ENCODE data around the gene GALM. TPM values are rescaled to one million over a fixed set of nuclear protein-coding genes. Genes with fewer than 3 reads are reported as not detected.

Gene GALM
- total and polyA plus RNA-seq, 9 donors = 9.8 to 38.7 (median 12.3) TPM

DNA sequence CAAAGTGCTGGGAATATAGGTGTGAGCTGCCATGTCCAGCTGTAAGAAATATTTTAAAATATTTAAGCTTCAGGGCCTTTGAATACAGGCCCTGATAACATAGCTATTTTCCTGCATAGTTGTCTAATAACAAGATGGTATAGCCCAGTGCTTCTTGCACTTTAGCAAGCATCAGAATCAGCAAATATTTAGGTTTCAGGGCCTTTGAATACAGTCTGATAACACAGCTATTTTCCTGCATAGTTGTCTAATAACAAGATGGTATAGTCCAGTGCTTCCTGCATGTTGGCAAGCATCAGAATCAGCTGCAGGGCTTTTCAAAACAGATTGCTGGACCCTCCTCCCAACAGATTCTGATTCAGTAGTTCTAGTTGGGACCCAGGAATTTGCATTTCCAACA, 117.7 kb downstream of the GALM start:
- TF ChIP-seq, protein P1, sequence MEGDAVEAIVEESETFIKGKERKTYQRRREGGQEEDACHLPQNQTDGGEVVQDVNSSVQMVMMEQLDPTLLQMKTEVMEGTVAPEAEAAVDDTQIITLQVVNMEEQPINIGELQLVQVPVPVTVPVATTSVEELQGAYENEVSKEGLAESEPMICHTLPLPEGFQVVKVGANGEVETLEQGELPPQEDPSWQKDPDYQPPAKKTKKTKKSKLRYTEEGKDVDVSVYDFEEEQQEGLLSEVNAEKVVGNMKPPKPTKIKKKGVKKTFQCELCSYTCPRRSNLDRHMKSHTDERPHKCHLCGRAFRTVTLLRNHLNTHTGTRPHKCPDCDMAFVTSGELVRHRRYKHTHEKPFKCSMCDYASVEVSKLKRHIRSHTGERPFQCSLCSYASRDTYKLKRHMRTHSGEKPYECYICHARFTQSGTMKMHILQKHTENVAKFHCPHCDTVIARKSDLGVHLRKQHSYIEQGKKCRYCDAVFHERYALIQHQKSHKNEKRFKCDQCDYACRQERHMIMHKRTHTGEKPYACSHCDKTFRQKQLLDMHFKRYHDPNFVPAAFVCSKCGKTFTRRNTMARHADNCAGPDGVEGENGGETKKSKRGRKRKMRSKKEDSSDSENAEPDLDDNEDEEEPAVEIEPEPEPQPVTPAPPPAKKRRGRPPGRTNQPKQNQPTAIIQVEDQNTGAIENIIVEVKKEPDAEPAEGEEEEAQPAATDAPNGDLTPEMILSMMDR (IDR thresholded peaks at IDR 0.05) = no peak
- no peak for TF ChIP-seq EP300 (IDR thresholded peaks at IDR 0.05)
- no peak for TF ChIP-seq POLR2A (IDR thresholded peaks at IDR 0.05)
- Histone ChIP-seq H3K9me3 (no peaks in the 10 kb centered on the region), H3K4me1 (ENCODE audit: insufficient read depth) (peaks cover 1% of the 10 kb centered on the region), H3K27ac (no peak overlapping the region), H3K27me3 (no peaks in the 10 kb centered on the region), H3K36me3 (no peaks in the 10 kb centered on the region), H3K4me3 (no peak overlapping the region)
- DNase-seq = no peak
- intact Hi-C loops (cut with DNase I) = no loop called here

Other genes starting within 250 kb of the GALM start
- gene HNRNPLL, start 63.2 kb upstream of the GALM start, total RNA-seq = 10 to 100 TPM; 46.9 to 59.2 (median 48.9) TPM
- gene HNRNPLL, start 63.2 kb upstream of the GALM start, polyA plus RNA-seq = 10 to 100 TPM; 19.1 to 40.3 TPM
- gene SRSF7, start 85.2 kb downstream of the GALM start, total RNA-seq = 100 to 1,000 TPM in 4 of 7 donors, 10 to 100 TPM in 3; 81.1 to 163 (median 124) TPM
- 100 to 1,000 TPM; 103 to 106 TPM for gene SRSF7, start 85.2 kb downstream of the GALM start, polyA plus RNA-seq
- 10 to 100 TPM in 6 of 7 donors, 1 to 10 TPM in 1; 6.4 to 17.6 (median 12.1) TPM for gene GEMIN6, start 112.1 kb downstream of the GALM start, total RNA-seq
- 10 to 100 TPM in 1 of 2 donors, 1 to 10 TPM in 1; 6.9 to 14.9 TPM for gene GEMIN6, start 112.1 kb downstream of the GALM start, polyA plus RNA-seq
- gene DHX57, start 209.8 kb downstream of the GALM start, total RNA-seq = 10 to 100 TPM in 6 of 7 donors, 1 to 10 TPM in 1; 8.7 to 24.4 (median 16.9) TPM
- gene DHX57, start 209.8 kb downstream of the GALM start, polyA plus RNA-seq = 10 to 100 TPM; 10.6 to 16.5 TPM
- 10 to 100 TPM; 12.9 to 46.9 (median 15.9) TPM for gene MORN2, start 209.9 kb downstream of the GALM start, total RNA-seq
- 10 to 100 TPM; 25.7 to 31.8 TPM for gene MORN2, start 209.9 kb downstream of the GALM start, polyA plus RNA-seq
- gene ARHGEF33, start 223.8 kb downstream of the GALM start, total RNA-seq = 1 to 10 TPM; 1.3 to 4.4 (median 3.4) TPM
- 1 to 10 TPM; 2.2 to 2.8 TPM for gene ARHGEF33, start 223.8 kb downstream of the GALM start, polyA plus RNA-seq